OCI-LY1 (cell line): ENCODE results near the gene ADNP.

Experiments
- CTCF ChIP-seq: fragments of 200-600 bp; sonication (generic), shearing (Covaris generic); IDR thresholded peaks from 2 replicates; pipeline ENCODE4 v1.5.1; 2017; ENCODE audit warnings: mild to moderate bottlenecking, antibody characterized with exemption, low read length, moderate library complexity, mixed read lengths
- EZH2 ChIP-seq: fragments of 200-600 bp; sonication (generic), shearing (Covaris generic); IDR thresholded peaks from 2 replicates; pipeline ENCODE4 v1.8.0; 2017; ENCODE audit warnings: borderline replicate concordance, mixed run types, mild to moderate bottlenecking, antibody characterized with exemption, low read length, moderate library complexity, mixed read lengths

- TF ChIP-seq CTCF (no peak), EZH2 (no peak)
Measured at GRCh38 chr20:50953196-50953595, 22.0 kb upstream of the ADNP start.
